CD4-positive, CD25-positive, alpha-beta regulatory T cell (primary cell): ENCODE results near the gene ASB6. TPM values are rescaled to one million over a fixed set of nuclear protein-coding genes. Genes with fewer than 3 reads are reported as not detected.

ENCODE experiments used
- ATAC-seq, 2 donors: fragments of 150-1000 bp; cut with Tn5 transposase; one replicate each; pipeline ENCODE4 v1.10.0; 2021; ENCODE audit warnings: low read depth in 2 of 2, moderate number of reproducible peaks in 2 of 2, moderate library complexity in 1 of 2
- DNase-seq, 3 donors: peaks; one replicate each; pipeline versions ENCODE4 v3.0.0 to v3.0.0-alpha.2; 2012 to 2022; ENCODE audit warnings: mixed read lengths in 1 of 3
- H3K27ac ChIP-seq: one replicate; pipeline ENCODE4 v1.7.0; 2013; ENCODE audit warnings: mild to moderate bottlenecking, low read length; ENCODE audit not compliant: insufficient read depth, poor library complexity, severe bottlenecking
- H3K27me3 ChIP-seq: one replicate; pipeline ENCODE4 v1.7.0; 2013; ENCODE audit warnings: low read length; ENCODE audit not compliant: control insufficient read depth, insufficient read depth
- H3K36me3 ChIP-seq: one replicate; pipeline ENCODE4 v1.7.0; 2013; ENCODE audit warnings: mild to moderate bottlenecking, low read length, moderate library complexity; ENCODE audit not compliant: control insufficient read depth, insufficient read depth
- H3K4me1 ChIP-seq: 2 replicates; pipeline ENCODE4 v1.7.0; 2013; ENCODE audit warnings: mild to moderate bottlenecking, low read length; ENCODE audit not compliant: insufficient read depth, control insufficient read depth, poor library complexity, severe bottlenecking
- H3K4me3 ChIP-seq: one replicate; pipeline ENCODE4 v1.7.0; 2013; ENCODE audit warnings: low read depth, mild to moderate bottlenecking, low read length, moderate library complexity
- H3K9me3 ChIP-seq, 2 experiments: 1 replicate in 1 of 2; 2 replicates in 1 of 2; pipeline ENCODE4 v1.7.0; 2013; ENCODE audit warnings: low read length in 2 of 2, mild to moderate bottlenecking in 1 of 2, moderate library complexity in 1 of 2; ENCODE audit not compliant: control insufficient read depth in 2 of 2
- H3K27ac Mint-ChIP-seq, 3 donors: one replicate each; pipeline ENCODE4 v1.8.0; 2020 to 2022; ENCODE audit warnings: mild to moderate bottlenecking in 3 of 3, mixed read lengths in 3 of 3, moderate library complexity in 2 of 3
- H3K27me3 Mint-ChIP-seq: one replicate; pipeline ENCODE4 v1.8.0; 2022; ENCODE audit warnings: mild to moderate bottlenecking, mixed read lengths
- H3K36me3 Mint-ChIP-seq: one replicate; pipeline ENCODE4 v1.8.0; 2020; ENCODE audit warnings: mixed read lengths
- H3K4me1 Mint-ChIP-seq, 4 donors: one replicate each; pipeline ENCODE4 v1.8.0; 2020 to 2022; ENCODE audit warnings: mixed read lengths in 4 of 4, mild to moderate bottlenecking in 1 of 4
- H3K4me3 Mint-ChIP-seq, 4 donors: one replicate each; pipeline ENCODE4 v1.8.0; 2020 to 2022; ENCODE audit warnings: mild to moderate bottlenecking in 4 of 4, mixed read lengths in 4 of 4, moderate library complexity in 3 of 4
- H3K9me3 Mint-ChIP-seq, 7 donors: one replicate each; pipeline ENCODE4 v1.8.0; 2020 to 2022; ENCODE audit warnings: mixed read lengths in 7 of 7, mild to moderate bottlenecking in 3 of 7, moderate library complexity in 2 of 7
- polyA plus RNA-seq, 4 donors: library from polyadenylated mRNA; unstranded; fragments of 300-500 nt; fragmentation: Illumina TruSeq; gene quantifications; one replicate each; pipeline ENCODE4 v1.2.3, GENCODE V29; 2021
- total RNA-seq: library from RNA; stranded (reverse); gene quantifications from one replicate; pipeline ENCODE4 v1.2.3, GENCODE V29; 2022

The ASB6 gene
- total and polyA plus RNA-seq, 5 donors from 2014 or later, result 21.7 to 27.8 (median 24.0) TPM

DNA sequence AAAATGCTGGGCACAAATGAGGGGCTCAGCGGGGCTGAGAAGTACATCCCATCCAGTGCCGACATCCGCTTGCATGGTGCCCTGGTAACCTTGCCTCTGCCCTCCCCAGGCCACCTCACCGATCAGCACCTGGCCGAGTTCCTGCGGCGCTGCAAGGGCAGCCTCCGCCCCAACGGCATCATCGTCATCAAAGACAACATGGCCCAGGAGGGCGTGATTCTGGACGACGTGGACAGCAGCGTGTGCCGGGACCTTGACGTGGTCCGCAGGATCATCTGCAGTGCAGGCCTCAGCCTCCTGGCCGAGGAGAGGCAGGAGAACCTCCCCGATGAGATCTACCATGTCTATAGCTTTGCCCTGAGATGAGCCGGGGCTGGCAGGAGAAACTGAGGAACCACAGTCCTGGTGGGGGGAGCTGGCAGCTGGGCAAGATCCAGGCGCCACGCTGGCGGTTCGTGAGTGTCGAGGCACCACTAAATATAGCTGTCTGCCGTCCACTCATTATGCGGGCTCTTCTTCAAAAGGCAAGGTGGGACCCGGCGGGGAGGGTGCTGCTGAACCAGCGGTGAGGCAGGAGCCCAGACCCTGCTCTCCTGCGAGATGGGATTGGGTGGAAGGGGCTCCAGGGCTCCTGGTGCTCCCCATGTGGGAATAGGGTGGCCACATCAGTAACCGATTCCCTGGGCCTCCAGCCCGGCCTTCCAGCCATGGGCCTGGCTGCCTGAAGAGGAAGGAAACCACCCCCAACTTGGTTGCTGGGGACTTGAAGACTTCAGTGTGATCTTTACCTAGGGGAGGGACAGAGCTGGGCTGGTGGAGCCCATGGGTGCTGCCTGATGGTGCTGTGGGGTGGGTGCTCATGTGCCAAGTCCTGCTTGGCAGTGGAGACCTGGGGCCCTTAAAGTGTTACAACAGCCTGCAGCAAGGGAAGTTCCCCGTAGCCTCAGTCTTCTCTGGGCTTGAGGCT lies 6.6 kb downstream of the ASB6 start:
- peaks cover 12% of the 10 kb centered on the region for H3K36me3 Mint-ChIP-seq

DNA sequence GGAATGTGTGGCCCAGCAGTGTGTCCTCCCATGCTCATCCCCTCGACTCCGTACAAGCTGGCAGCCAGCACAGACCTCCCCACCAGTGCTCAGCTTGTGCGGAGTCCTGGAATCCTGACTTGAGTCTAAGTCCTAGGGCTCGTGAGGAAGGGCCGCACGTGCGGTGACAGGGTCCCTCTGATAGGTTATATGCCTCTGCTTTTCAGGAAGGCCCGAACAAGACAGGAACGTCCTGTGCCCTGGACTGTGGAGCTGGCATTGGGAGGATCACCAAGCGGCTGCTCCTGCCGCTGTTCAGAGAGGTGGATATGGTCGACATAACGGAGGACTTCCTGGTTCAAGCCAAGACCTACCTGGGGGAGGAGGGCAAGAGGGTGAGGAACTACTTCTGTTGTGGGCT lies 8.1 kb downstream of the ASB6 start:
- no peaks in the 10 kb centered on the region for H3K9me3 ChIP-seq
- H3K4me1 Mint-ChIP-seq, result peaks cover 7 to 43% (median 21%) of the 10 kb centered on the region in 4 donors
- H3K36me3 ChIP-seq, result peaks cover 64% of the 10 kb centered on the region
- ATAC-seq (no peak), DNase-seq (no peak)
- H3K27me3 Mint-ChIP-seq, result no peaks in the 10 kb centered on the region
- no peaks in the 10 kb centered on the region for H3K9me3 Mint-ChIP-seq
- no peak overlapping the region for H3K27ac ChIP-seq
- H3K4me1 ChIP-seq, result peaks cover 3% of the 10 kb centered on the region
- H3K36me3 Mint-ChIP-seq, result peaks cover 12% of the 10 kb centered on the region
- H3K4me3 ChIP-seq, result no peak overlapping the region
- H3K27me3 ChIP-seq, result no peaks in the 10 kb centered on the region
- no peak overlapping the region for H3K27ac Mint-ChIP-seq
- H3K4me3 Mint-ChIP-seq, result no peak overlapping the region

More for the DNA sequence above, 6.6 kb downstream of the ASB6 start:
- Histone ChIP-seq H3K9me3 (no peaks in the 10 kb centered on the region), H3K27me3 (no peaks in the 10 kb centered on the region), H3K27ac (no peak overlapping the region), H3K4me1 (peaks cover 12% of the 10 kb centered on the region), H3K36me3 (peaks cover 68% of the 10 kb centered on the region), H3K4me3 (no peak overlapping the region)
- peak overlapping the region in 1 of 3 donors; percentile 60 for H3K27ac Mint-ChIP-seq
- DNase-seq (no peak), ATAC-seq (no peak)
- H3K27me3 Mint-ChIP-seq, result no peaks in the 10 kb centered on the region
- peak overlapping the region in 1 of 4 donors; percentile 7 for H3K4me3 Mint-ChIP-seq
- H3K4me1 Mint-ChIP-seq, result peaks cover 0 to 33% (median 12%) of the 10 kb centered on the region in 4 donors
- H3K9me3 Mint-ChIP-seq, result no peaks in the 10 kb centered on the region

DNA sequence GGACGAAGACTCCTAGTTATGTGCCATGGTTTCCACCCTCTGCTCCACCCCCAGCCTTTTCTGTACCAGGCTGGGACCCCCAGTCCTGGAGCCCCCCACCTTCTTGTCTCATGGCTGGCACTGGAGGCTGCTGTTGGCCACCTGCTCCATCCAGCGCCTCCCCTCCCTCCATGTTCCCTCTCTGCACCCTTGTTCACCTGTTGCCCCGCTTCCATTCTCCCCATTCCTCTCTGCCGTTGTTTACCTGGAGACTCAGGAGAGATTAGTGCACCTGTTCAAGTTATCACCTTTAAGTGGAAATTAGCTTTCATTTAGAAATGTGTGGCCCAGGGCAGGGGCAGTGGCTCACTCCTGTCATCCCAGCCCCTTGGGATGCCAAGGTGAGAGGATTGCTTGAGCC lies 8.7 kb downstream of the ASB6 start:
- H3K9me3 ChIP-seq, result no peaks in the 10 kb centered on the region
- peaks cover 58% of the 10 kb centered on the region for H3K36me3 ChIP-seq
- H3K27ac ChIP-seq, result no peak overlapping the region
- Mint-ChIP-seq H3K27ac (peak overlapping the region in 1 of 3 donors; percentile 69), H3K9me3 (no peaks in the 10 kb centered on the region), H3K27me3 (no peaks in the 10 kb centered on the region), H3K4me1 (peaks cover 7 to 47% (median 27%) of the 10 kb centered on the region in 4 donors), H3K4me3 (no peak overlapping the region), H3K36me3 (peaks cover 9% of the 10 kb centered on the region)
- H3K4me3 ChIP-seq, result no peak overlapping the region
- peaks cover 6% of the 10 kb centered on the region for H3K4me1 ChIP-seq
- DNase-seq (no peak), ATAC-seq (no peak)
- H3K27me3 ChIP-seq, result no peaks in the 10 kb centered on the region

DNA sequence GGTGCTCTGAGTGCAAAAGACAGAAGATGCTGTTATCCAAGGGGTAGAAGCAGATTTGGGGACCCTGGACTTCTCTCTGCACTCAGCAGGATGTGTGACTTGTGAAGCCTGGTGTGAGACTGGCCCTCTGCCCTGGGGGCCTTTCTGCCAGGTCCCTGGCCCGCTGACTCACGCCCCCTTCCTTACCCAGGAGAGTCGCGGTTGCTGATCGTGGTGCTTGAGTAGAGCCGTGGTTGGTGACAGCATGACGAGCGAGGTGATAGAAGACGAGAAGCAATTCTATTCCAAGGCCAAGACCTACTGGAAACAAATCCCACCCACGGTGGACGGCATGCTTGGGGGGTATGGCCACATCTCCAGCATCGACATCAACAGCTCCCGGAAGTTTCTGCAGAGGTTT lies 9.5 kb downstream of the ASB6 start:
- no peak overlapping the region for H3K4me3 Mint-ChIP-seq
- Histone ChIP-seq H3K27ac (no peak overlapping the region), H3K4me3 (no peak overlapping the region), H3K36me3 (peaks cover 50% of the 10 kb centered on the region), H3K9me3 (no peaks in the 10 kb centered on the region), H3K4me1 (peaks cover 14% of the 10 kb centered on the region), H3K27me3 (no peaks in the 10 kb centered on the region)
- DNase-seq, result no peak
- peaks cover 7 to 49% (median 33%) of the 10 kb centered on the region in 4 donors for H3K4me1 Mint-ChIP-seq
- ATAC-seq, result no peak
- H3K36me3 Mint-ChIP-seq, result peaks cover 4% of the 10 kb centered on the region
- H3K27me3 Mint-ChIP-seq, result no peaks in the 10 kb centered on the region
- H3K9me3 Mint-ChIP-seq, result no peaks in the 10 kb centered on the region
- peak overlapping the region in 1 of 3 donors; percentile 32 for H3K27ac Mint-ChIP-seq

DNA sequence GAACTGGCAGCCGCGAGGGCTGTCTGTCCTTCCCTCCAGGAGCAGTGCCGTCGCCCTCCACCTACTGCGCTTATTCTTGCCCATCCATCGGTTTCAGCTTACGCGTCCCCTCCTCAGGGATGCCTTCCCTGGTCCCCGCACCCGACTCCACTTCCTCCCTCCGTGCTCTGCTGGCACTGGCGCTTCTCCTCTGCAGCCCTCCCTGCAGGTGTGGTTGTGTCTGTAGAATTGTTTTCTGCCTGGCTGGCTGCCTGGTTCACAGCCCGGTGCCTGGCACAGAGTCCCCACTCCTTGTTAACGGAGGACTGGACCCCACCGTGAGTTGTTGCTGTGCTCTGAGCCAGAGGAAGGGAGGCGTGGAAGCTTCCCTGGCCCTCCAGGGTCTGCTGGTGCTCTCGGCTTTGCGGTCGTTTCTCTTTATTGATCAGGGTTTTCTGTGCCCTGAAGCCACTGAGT lies 10.2 kb downstream of the ASB6 start:
- Mint-ChIP-seq H3K27ac (peak overlapping the region; percentile 68 to 81 (median 71)), H3K4me3 (peak overlapping the region in 2 of 4 donors; percentile 43 to 63)
- H3K36me3 ChIP-seq, result peaks cover 43% of the 10 kb centered on the region

DNA sequence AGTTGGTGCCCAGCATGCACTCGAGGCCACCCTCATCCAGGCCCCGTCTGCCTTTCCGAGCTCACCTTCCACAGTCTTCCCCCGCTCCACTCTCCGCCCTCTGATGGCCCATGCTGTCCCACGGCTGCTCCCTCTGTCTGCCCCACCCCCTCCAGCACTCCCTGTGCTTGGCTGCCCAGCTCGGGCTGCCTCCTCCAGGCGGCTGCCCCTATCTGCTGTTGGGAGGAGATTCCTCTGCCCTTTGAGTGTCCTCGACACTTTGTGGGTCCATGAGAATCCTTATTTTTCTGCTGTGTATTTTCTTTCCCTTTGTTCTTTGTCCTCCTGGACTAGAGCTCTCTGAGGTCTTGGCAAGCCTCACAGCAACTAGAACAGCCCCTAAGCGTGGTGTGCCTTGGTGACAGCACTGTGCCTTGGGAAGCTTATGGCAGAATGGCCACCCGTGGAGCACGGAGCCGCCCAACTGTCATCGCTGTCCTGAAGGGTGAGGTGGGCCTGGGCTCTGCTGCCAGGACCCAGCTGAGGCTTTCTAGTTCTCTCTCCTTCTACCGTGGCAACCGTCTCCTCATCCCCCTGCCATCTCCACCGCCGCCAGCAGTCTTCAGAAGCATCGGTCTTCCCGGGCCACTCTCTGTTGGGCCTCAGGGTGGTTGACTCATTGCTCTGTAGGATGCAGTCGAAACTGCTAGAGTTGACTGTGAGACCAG lies 10.8 kb downstream of the ASB6 start:
- peak overlapping the region in 1 of 4 donors; percentile 74 for H3K4me3 Mint-ChIP-seq

More for the DNA sequence above, 10.2 kb downstream of the ASB6 start:
- Mint-ChIP-seq H3K9me3 (no peaks in the 10 kb centered on the region), H3K4me1 (peaks cover 12 to 56% (median 41%) of the 10 kb centered on the region in 4 donors), H3K27me3 (peaks cover 4% of the 10 kb centered on the region), H3K36me3 (peaks cover 4% of the 10 kb centered on the region)
- H3K9me3 ChIP-seq, result no peaks in the 10 kb centered on the region
- DNase-seq (no peak), ATAC-seq (no peak)
- no peak overlapping the region for H3K27ac ChIP-seq
- no peak overlapping the region for H3K4me3 ChIP-seq
- H3K4me1 ChIP-seq, result peaks cover 21% of the 10 kb centered on the region
- no peaks in the 10 kb centered on the region for H3K27me3 ChIP-seq

DNA sequence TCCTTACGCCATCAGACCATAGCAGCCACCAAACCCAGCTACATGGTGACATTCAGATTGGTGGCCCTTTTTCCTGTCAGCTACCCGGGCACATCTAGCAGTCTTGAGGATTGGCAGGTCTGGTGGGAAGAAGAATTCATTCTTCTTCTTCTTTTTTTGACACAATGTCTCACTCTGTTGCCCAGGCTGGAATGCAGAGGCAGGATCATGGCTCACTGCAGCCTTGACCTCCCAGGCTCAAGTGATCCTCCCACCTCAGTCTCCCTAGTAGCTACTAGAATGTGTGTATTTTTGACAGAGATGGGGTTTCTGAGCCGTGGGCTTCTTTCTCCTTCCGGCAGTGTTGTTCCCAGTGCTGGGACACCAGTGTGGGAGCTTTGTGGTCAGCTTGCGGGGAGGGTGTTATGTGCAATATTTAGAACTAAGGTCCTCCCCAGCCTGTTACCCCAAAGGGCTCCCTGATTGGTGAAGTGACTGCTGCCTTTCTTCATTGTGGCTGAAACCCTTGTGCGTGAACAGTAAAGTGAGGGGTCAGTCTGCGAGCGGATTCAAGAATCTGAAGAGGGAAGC lies 12.6 kb downstream of the ASB6 start:
- Mint-ChIP-seq H3K27me3 (peaks cover 10% of the 10 kb centered on the region), H3K36me3 (peaks cover 4% of the 10 kb centered on the region), H3K4me3 (peak overlapping the region in 2 of 4 donors; percentile 46 to 91), H3K27ac (peak overlapping the region in 1 of 3 donors; percentile 20), H3K9me3 (no peaks in the 10 kb centered on the region), H3K4me1 (peaks cover 18 to 68% (median 49%) of the 10 kb centered on the region in 4 donors)
- Histone ChIP-seq H3K9me3 (no peaks in the 10 kb centered on the region), H3K36me3 (peaks cover 26% of the 10 kb centered on the region), H3K4me1 (peaks cover 42% of the 10 kb centered on the region), H3K27ac (no peak overlapping the region), H3K27me3 (no peaks in the 10 kb centered on the region), H3K4me3 (no peak overlapping the region)
- DNase-seq, result no peak
- ATAC-seq, result no peak

More for the DNA sequence above, 10.8 kb downstream of the ASB6 start:
- Histone ChIP-seq H3K27me3 (no peaks in the 10 kb centered on the region), H3K4me3 (no peak overlapping the region), H3K27ac (no peak overlapping the region), H3K9me3 (no peaks in the 10 kb centered on the region), H3K4me1 (peaks cover 27% of the 10 kb centered on the region), H3K36me3 (peaks cover 41% of the 10 kb centered on the region)
- no peak for ATAC-seq
- Mint-ChIP-seq H3K9me3 (no peaks in the 10 kb centered on the region), H3K36me3 (peaks cover 4% of the 10 kb centered on the region), H3K27ac (peak overlapping the region in 2 of 3 donors; percentile 68 to 80), H3K4me1 (peaks cover 12 to 57% (median 42%) of the 10 kb centered on the region in 4 donors), H3K27me3 (peaks cover 6% of the 10 kb centered on the region)
- no peak for DNase-seq
